OCI-LY1 (cell line): ENCODE data around the gene LRMDA.

Source experiments
- H2AFZ ChIP-seq: fragments of 200-600 bp; sonication (generic), shearing (Covaris generic); 2 replicates; pipeline ENCODE4 v1.6.0; 2014; ENCODE audit warnings: antibody characterized with exemption, mild to moderate bottlenecking, low read length
- H3F3A ChIP-seq: fragments of 200-600 bp; sonication (generic), shearing (Covaris generic); 2 replicates; pipeline ENCODE4 v1.6.0; 2014; ENCODE audit warnings: mild to moderate bottlenecking, antibody characterized with exemption, low read length, moderate library complexity; ENCODE audit not compliant: insufficient read depth
- H3K27ac ChIP-seq: fragments of 200-600 bp; sonication (generic); 2 replicates; pipeline ENCODE4 v1.5.1; 2014; ENCODE audit warnings: low read length, mixed run types, mild to moderate bottlenecking, low read depth; ENCODE audit not compliant: poor library complexity, severe bottlenecking
- H3K27me3 ChIP-seq: fragments of 200-600 bp; sonication (generic); 2 replicates; pipeline ENCODE4 v1.6.0; 2014; ENCODE audit warnings: antibody characterized with exemption, mild to moderate bottlenecking, low read length, moderate library complexity; ENCODE audit not compliant: insufficient read depth
- H3K36me3 ChIP-seq: fragments of 200-600 bp; sonication (generic); 2 replicates; pipeline ENCODE4 v1.6.1; 2014; ENCODE audit warnings: mild to moderate bottlenecking, antibody characterized with exemption, low read length, moderate library complexity, mixed read lengths; ENCODE audit not compliant: insufficient read depth
- H3K4me1 ChIP-seq: fragments of 200-600 bp; sonication (generic); 2 replicates; pipeline ENCODE4 v1.5.1; 2014; ENCODE audit warnings: mild to moderate bottlenecking, low read length, moderate library complexity; ENCODE audit not compliant: insufficient read depth, severe bottlenecking
- H3K4me2 ChIP-seq: fragments of 200-600 bp; sonication (generic), shearing (Covaris generic); 2 replicates; pipeline ENCODE4 v1.6.1; 2014; ENCODE audit warnings: low read length
- H3K4me3 ChIP-seq: fragments of 200-600 bp; sonication (generic); 2 replicates; pipeline ENCODE4 v1.5.1; 2014; ENCODE audit warnings: low read length, low read depth, mild to moderate bottlenecking, mixed read lengths; ENCODE audit not compliant: poor library complexity, severe bottlenecking
- H3K79me2 ChIP-seq: fragments of 200-600 bp; shearing (Covaris generic); 2 replicates; pipeline ENCODE4 v1.6.1; 2016; ENCODE audit warnings: mixed run types, low read length, mixed read lengths; ENCODE audit not compliant: insufficient read depth
- H3K9ac ChIP-seq: fragments of 200-600 bp; sonication (generic), shearing (Covaris generic); 2 replicates; pipeline ENCODE4 v1.6.1; 2014; ENCODE audit warnings: mild to moderate bottlenecking, low read length, mixed read lengths
- H3K9me2 ChIP-seq: fragments of 200-600 bp; sonication (generic), shearing (Covaris generic); 2 replicates; pipeline ENCODE4 v1.6.1; 2014; ENCODE audit warnings: low read depth, mild to moderate bottlenecking, low read length, mixed read lengths
- H3K9me3 ChIP-seq: fragments of 200-600 bp; shearing (Covaris generic); 2 replicates; pipeline ENCODE4 v1.6.1; 2014; ENCODE audit warnings: low read length, mixed read lengths
- H4K20me1 ChIP-seq: fragments of 200-600 bp; sonication (generic), shearing (Covaris generic); 2 replicates; pipeline ENCODE4 v1.6.0; 2016; ENCODE audit warnings: mild to moderate bottlenecking, low read length; ENCODE audit not compliant: insufficient read depth
- EZH2 ChIP-seq: fragments of 200-600 bp; sonication (generic), shearing (Covaris generic); IDR thresholded peaks from 2 replicates; pipeline ENCODE4 v1.8.0; 2017; ENCODE audit warnings: borderline replicate concordance, mixed run types, mild to moderate bottlenecking, antibody characterized with exemption, low read length, moderate library complexity, mixed read lengths
- TF ChIP-seq, protein P1 (sequence below): fragments of 200-600 bp; sonication (generic), shearing (Covaris generic); IDR thresholded peaks from 2 replicates; pipeline ENCODE4 v1.5.1; 2017; ENCODE audit warnings: mild to moderate bottlenecking, antibody characterized with exemption, low read length, moderate library complexity, mixed read lengths

Gene LRMDA

DNA sequence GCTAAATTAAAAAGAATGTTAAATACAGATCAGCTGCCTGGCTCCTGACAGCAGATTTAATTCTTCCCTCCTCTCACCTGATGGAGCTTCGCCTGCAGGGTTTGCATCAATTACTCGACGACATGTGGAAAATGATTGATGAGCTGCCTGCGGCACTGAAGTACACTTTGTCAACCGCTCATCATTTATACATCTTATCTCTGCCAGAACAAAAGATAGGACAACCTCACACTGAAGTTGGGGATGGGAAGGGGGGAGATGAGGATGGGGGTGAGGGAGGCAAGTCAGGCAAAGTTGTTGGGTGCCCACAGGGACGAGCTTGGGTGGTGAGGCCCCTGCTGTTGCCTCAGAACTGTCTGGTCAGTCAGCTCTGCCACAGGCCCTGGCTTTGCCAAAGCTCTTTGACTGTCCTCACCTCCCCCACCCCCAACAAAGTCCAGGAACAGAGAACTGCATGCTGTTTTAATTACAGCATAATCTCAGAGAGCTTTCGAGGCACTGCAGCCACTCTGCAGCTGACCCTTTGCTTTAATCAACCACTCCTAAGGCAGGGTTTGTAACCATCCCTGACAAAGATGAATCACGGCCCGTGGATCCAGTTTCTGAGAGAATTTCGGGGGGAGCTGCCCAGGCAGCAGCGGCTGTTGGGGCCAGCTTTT, 702.3 kb downstream of the LRMDA start:
- Histone ChIP-seq H3K79me2 (no peaks in the 10 kb centered on the region), H3K4me1 (no peaks in the 10 kb centered on the region), H3K9me2 (no peaks in the 10 kb centered on the region), H3K36me3 (no peaks in the 10 kb centered on the region), H3F3A (no peaks in the 10 kb centered on the region), H2AFZ (no peak overlapping the region), H3K4me3 (no peak overlapping the region), H3K27ac (no peak overlapping the region), H3K9me3 (no peaks in the 10 kb centered on the region), H4K20me1 (no peaks in the 10 kb centered on the region), H3K4me2 (no peak overlapping the region), H3K9ac (no peak overlapping the region), H3K27me3 (no peaks in the 10 kb centered on the region)
- TF ChIP-seq EZH2, result no peak
- TF ChIP-seq, protein P1, sequence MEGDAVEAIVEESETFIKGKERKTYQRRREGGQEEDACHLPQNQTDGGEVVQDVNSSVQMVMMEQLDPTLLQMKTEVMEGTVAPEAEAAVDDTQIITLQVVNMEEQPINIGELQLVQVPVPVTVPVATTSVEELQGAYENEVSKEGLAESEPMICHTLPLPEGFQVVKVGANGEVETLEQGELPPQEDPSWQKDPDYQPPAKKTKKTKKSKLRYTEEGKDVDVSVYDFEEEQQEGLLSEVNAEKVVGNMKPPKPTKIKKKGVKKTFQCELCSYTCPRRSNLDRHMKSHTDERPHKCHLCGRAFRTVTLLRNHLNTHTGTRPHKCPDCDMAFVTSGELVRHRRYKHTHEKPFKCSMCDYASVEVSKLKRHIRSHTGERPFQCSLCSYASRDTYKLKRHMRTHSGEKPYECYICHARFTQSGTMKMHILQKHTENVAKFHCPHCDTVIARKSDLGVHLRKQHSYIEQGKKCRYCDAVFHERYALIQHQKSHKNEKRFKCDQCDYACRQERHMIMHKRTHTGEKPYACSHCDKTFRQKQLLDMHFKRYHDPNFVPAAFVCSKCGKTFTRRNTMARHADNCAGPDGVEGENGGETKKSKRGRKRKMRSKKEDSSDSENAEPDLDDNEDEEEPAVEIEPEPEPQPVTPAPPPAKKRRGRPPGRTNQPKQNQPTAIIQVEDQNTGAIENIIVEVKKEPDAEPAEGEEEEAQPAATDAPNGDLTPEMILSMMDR, result no peak

DNA sequence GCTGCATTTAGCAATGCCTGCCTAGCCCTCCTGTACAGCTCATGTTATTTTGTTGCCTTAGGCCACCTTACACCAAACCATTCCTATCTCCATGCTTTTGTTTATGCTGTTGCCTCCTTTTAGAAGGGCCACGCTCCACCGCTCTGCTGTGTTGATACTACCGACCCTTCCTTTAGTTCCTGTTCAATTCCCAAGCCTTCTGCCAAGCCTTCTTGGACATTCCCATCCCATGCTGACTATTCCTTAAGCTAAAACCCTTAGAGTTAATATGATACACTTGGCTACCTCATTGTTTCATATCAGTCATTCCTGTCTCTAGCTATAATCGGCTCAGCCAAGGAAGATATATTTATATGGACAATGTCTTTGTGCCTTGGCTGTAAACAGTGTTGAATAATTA, 705.5 kb downstream of the LRMDA start:
- Histone ChIP-seq H3K4me1 (no peaks in the 10 kb centered on the region), H4K20me1 (no peaks in the 10 kb centered on the region), H3K27ac (no peak overlapping the region), H3K79me2 (no peaks in the 10 kb centered on the region), H3K27me3 (no peaks in the 10 kb centered on the region), H3K4me2 (no peak overlapping the region), H3F3A (no peaks in the 10 kb centered on the region), H2AFZ (no peak overlapping the region), H3K4me3 (no peak overlapping the region), H3K9me3 (no peaks in the 10 kb centered on the region), H3K9me2 (no peaks in the 10 kb centered on the region), H3K9ac (no peak overlapping the region), H3K36me3 (no peaks in the 10 kb centered on the region)
- TF ChIP-seq, protein P1, result no peak
- no peak for TF ChIP-seq EZH2

DNA sequence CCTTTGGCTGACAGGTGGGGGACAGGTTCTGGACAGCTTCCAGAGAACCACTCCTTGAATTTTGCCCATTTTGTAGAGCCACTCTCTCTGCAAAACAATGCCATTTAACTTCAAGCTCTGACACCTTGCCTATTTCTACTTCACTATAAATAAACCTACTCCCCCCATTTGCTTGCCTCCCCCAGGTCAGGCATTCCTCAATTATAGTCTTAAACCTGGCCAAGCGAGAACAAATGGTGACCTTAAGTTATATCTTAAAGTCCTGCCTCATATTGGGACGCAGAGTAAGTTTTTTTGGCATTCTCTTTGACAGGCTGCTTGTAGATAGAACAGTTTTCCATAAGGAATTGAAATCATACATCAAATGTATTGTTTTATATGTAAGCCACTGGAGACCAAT, 706.9 kb downstream of the LRMDA start:
- Histone ChIP-seq H3K79me2 (no peaks in the 10 kb centered on the region), H3K4me3 (no peak overlapping the region), H3K27ac (no peak overlapping the region), H3K4me1 (no peaks in the 10 kb centered on the region), H3K9me3 (no peaks in the 10 kb centered on the region), H4K20me1 (no peaks in the 10 kb centered on the region), H3K9me2 (no peaks in the 10 kb centered on the region), H3K9ac (no peak overlapping the region), H3K4me2 (no peak overlapping the region), H2AFZ (no peak overlapping the region), H3K36me3 (no peaks in the 10 kb centered on the region), H3F3A (no peaks in the 10 kb centered on the region), H3K27me3 (no peaks in the 10 kb centered on the region)
- TF ChIP-seq EZH2, result no peak
- TF ChIP-seq, protein P1, result no peak
